Medulla oblongata (tissue), 1 donor: ENCODE results near the gene FAM78A.
A peak's percentile ranks its signal among the peaks of the same experiment; 100 is the strongest.

Experiments
- DNase-seq: peaks from one replicate; pipeline ENCODE4 v3.0.0-alpha.2; 2015; ENCODE audit errors: extremely low spot score

FAM78A gene

DNA sequence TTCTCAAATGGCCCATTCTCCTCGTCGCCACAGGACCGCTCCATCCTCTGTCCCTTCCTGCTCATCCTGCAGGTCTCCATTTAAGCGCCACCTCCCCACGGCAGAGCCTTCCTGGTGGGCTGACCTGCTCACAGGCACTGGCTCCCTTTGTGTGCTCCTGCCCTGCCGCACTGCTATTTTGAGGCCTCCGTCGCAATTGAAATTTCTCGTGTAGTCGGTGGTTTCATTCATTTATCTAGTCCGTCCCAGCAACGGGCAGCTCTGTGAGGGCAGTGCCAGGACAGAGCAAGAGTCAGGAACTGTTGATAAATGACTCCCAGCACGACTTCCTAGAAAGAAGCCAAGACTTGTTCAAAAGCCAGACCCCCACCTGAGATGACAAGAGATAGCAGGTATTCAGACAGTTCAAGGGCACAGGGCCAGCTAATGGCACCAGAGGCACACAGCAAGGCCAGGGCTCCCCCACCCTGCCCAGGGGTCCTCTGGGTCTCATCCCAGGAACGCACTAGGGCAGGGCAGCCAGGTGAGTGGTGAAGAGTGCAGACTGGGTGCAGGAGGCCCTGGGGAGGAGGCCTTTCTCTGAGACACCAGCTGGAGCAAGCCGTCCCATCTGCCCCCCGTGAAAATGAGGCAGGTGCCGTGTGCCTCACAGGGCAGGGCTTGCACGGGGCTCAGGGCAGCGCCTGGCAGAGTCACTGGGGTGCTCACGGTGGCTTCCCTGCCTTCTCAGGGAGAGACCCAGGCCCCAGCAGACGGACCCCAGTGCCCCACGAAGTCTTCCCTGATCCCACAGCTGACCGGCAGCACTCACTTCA, 36.9 kb downstream of the FAM78A start:
- no peak for DNase-seq

DNA sequence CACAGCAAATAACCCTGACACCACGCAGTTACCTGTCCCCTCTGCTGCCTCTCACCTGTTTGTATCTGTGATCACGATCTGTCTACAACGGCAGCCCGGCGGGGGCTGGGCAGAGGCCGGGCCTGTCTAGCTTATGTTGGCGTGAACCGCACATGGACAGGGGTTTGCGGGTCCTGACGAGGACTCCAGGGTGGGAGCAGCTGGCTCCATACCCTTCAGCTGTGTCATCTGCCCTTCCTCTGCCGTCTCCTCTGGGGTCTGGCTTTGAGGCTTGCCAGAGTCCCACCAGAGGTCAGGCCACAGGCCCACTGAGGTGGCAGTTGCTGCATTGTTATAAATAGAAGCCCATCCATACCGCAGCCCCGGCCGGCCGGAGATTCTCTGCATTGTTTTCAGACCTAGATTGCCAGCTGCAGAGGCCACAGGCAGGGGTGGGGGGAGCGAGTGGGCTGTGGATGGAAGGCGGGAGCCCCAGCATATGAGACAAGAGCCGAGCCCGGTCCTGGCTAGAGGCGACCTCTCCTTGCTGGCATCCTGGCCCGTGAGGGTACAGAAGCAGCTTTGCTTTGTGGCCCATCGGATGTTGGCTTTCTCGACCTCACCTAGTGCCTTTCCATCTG, 37.8 kb downstream of the FAM78A start:
- no peak for DNase-seq

DNA sequence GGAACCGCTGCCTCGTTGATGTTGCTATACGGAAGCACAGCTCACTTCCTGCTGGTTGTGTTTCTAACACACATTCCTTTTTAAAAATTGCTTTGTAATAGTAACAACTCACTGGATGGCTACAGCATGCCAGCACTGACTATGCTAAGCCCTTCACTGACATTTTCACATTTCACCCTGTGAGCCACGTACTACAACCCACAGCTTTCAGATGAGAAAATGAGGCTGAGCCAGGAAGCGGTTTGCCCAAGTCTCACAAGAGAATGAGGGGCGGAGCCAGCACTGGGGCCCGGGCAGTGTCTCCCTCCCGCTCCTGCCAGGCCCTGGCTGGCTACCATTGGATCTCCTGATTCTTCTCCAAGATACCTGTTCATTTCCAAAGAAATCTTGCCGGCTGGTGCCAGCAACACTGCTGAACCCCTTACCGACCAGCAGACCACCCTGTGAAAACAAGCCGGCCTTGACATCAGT, 38.3 kb downstream of the FAM78A start:
- peak; percentile 76 for DNase-seq

DNA sequence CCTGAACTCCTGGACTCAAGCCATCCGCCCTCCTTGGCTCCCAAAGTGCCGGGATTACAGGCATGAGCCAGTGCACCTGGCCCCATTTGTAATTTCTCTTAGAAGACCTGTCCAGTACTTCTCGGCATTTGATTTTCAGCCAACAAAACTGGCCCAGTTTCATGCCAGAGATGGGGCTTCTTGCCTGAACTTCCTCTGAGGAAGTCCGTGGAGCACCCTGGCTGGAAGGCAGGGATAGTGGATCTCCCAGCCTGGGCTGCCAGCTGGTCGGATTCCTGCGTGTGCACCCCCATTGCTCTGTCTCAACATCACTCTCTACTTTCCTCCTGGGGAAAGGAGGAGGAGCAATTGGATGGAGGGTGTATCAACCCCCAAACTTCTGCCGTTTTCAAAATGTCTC, 39.0 kb downstream of the FAM78A start:
- DNase-seq, result no peak

DNA sequence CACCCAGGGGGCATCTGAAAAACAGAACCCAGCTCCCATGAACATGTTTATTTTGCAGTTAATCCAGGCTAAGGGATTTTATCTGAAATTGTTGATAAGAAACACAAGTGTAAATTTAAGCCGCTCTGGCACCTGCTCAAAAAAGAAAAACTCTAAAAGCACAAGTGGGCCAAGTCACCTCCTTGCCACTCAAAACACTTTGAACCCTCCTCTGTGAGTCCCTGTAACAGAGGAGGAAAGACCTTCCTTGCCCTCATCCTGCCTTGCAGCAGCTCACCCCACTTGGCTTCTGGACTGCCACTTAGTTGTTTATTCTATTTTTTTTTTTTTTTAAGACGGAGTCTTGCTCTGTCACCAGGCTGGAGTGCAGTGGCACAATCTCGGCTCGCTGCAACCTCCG, 39.5 kb downstream of the FAM78A start:
- DNase-seq, result no peak

DNA sequence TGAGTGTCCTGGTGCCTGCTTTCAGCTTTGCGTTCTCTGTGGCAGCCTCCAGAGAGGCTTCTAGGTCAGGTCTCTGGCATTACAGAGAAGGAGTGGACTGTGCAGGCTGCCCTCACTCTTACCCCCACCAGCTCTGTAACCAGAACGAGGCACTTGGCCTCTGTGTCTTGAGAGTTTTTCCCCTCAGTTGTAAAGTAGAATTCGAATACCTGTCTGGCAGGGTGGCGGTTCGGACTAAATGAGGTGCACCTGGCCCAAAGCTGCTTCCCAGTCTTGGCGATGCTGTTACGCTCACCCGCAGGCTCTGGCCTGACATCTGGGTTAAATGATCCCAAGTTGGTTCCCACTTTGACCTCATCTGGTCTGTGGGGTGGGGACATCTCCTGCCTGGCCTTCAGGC, 40.1 kb downstream of the FAM78A start:
- DNase-seq, result no peak

DNA sequence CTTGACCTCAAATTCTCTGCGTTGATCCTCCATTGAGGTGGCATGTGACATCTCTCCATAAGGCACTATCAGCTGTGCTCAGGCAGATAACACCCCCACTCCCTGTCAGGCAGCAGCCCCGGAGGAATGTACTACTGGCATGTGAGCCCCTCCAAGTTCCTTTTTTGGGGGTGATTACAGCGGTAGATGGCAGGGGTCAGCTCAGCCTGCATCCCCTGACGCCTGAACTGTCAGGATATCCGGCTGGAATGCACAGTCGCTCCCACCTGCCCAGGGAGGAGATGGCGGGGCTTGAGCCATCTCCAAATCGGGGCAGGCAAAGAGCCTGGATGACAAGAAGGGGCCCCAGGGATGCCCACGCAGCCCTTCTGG, 40.8 kb downstream of the FAM78A start:
- no peak for DNase-seq

DNA sequence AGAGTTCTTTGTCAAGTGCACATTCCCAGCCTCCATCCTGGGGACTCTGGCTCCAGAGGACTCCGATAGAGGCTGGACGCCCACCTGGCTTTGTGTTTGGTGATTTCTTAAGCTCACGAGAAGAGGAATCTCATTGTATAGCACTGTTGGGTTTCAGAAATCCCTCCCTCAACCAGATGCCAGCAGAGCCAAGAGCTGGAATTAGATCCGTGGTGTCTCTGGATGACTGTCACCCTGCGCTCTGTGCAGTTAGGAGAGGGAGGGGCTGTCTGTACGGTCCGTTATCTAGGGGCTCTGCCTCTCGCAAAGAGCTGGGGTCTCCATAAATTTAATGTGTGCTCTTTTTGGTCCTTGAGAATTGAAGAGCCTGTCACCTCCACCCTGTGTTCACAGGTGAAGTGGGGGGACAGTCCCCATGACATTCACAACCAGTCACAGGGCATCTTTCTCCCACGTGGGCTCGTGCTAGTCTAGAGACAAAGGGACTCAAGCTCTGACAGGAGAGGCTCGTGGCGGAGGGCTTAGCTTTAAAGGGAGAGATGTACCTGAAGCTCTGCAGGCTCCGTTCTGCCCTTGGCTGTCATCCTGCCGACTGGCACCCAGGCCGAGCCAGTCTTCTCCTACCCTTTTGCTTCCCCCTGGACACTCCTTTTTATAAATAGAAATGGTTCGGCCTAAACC, 41.4 kb downstream of the FAM78A start:
- DNase-seq, result no peak

DNA sequence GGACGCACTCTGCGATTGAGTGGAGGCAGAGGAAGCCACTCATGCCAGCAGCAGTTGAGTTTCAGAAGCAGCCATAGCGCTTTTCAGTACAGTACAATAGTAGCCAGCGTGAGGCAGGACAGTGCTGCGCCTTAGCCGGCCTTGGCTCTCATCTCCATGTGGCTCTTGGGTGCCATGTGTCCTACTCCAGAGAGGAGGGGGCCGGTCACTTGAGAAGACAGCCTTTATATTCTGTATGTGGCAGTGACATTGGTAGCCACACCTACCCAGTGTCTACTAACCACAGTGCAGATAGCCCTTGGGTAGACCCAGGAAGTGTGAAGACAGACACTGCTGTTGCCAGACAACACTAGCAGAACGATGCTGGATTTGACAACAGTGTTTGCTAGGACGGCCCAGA, 42.3 kb downstream of the FAM78A start:
- DNase-seq, result no peak

DNA sequence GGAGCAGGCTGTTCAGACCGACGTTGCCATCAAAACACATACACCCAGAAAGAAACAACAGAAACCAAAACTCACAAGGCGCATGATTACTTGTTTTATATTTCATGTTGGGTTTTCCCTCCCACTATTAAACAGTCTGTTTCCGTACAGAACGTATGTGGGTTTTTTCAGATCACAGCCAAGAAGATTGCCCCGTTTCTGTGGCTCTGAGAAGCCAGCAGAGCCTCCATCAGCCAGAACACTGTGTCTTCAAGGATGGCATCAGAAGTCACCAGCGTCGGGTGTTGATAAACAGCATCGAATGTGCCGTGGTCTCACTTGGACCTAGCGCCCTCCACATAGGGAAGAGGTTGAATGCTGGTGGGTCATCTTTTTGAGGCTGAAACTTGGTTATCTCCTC, 42.8 kb downstream of the FAM78A start:
- no peak for DNase-seq

DNA sequence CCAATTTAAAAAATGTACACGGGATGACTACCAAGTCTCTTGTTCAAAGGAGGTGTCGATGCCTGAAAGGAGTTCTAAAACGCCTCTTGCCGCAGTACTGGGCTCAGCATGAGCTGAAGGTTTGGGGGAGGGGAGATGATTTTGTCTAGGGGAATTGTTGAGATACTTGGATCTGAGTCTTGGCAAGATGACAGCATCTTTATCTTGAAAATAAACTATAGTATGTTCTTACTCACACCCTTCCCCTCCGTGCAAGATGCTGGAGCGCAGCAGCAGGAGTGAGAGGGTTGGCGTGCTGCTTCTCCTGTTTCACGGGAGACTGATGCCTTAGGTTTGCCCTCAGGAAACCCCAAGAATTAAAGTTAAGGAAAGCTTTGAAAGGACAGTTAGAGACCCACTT, 47.3 kb downstream of the FAM78A start:
- DNase-seq, result no peak

DNA sequence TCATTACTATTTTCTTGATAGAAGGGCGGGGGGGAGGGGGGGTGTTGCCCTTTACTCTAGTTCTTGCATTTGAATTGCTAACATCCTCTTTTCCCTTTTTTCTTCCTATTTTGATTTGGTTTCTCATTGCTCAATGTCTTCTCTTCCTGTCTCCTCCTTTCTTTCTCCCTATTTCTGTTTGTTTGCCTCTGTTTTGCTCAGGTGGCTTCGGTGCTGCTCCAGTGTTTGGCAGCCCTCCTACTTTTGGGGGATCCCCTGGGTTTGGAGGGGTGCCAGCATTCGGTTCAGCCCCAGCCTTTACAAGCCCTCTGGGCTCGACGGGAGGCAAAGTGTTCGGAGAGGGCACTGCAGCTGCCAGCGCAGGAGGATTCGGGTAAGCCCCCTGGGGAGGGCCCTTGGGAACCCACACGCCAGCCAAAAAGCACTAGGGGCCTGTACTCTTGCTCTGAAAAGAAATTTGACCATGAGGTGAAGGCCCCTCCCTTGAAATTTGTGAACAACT, 48.3 kb downstream of the FAM78A start:
- DNase-seq, result no peak

DNA sequence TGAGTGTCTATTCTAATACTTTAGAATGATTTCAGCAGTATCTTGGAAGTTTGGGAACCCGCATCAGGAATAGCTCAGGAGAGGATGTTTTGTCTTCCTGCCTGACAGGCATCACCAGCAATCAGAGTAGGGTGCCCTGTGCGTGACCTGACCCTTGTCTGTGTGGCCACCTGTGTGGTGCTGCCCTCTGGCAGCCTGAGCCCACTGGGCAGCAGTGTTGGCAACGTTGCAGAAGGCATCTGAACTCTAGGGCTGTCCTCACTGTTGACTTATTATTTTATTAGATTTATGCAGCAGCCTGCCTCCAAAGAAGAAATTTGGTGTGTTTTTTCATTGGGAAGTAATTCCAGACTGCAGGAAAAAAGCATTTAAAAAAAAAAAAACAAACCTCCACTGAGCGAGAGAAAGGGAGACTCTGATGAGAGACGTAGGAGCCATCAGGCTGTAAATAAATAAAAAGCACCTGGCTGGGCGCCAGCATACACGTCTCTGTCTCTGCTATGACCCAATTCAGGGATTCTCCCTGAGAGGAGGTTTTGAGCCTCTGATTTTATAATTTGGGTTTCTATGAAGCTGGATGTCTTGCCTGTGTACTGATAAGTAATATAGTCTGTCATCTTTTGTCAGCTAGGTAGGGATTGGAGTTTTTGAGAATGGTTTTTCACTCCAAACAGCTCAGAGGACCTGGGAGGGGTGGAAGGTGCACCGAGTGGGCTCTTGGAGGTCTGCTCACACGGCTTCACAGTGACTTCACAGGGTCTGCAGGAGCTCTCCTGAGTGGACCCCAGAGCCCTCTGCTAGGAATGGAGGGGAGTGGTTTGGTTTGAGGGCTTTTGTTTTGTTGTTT, 49.0 kb downstream of the FAM78A start:
- DNase-seq, result no peak

DNA sequence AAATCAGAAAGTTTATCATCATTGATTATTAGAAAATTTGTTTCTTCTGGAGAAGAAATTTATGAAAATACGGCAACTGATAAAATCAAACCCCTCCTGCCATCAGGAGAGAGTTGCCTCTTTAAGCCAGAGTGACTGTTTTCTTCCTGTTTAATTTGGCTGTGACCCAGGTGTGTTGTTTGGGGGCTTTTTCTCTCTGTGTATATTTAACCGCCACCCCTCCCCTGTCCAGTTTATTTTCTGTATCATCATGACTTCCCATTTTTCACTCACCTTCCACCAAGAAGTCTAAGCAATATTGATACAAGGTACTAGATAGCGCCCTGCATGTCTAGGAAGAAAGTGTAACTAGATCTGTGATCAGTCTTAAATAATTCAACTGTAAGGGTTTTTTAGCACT, 50.1 kb downstream of the FAM78A start:
- DNase-seq, result no peak

DNA sequence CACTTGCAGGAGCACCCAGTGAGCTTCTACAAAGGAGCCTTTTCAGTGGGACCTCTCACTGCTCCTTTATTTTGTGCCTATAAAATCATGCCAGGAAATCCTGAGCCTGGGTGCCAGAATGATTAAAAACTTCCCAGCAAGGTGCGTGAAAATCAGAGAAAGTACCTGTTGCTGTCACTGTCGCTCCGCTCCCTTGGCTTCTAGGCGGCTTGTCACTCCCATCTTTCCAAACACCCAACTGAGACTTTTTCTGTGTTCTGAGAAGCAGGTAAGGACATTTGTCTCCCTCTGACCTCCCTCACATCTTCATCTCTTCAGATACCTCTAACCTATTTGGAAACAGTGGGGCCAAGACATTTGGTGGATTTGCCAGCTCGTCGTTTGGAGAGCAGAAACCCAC, 53.9 kb downstream of the FAM78A start:
- no peak for DNase-seq

DNA sequence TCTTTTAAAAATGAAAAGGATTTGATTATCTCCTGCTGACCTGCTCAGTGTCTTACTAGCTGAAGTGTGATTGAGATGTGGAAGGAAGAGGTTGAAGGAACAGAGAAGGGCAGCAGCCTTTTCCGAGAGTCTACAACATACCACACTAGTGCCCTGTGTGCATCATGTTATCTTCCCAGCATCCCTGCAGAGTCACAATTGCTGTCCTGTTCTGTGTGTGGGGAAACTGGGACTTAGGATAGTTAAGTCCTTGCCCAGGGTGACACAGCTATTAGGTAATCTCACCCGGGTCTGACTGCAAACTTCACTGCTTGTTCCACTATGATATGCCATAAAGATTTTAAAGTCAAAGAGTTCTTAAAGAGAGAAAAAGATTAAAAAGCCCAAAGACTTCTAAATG, 55.8 kb downstream of the FAM78A start:
- DNase-seq, result no peak

DNA sequence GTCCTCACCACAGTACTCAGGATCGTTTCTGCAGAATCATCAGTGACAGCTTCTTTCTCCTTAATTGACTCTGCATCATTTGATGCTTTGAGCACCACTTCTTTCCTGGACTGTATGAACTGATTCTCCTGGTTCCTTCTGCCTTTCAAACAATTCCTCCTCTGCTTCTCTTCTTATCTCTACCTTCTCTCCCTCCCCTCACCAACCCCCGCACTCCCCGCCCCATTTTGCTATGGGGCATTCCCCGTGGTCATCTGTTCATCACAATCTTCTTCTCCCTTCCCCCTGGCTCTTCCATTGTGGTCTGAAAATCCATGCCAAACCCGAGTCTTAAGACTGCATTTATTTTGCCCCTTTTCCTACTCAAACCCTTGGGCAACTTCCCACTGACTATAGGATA, 57.9 kb downstream of the FAM78A start:
- no peak for DNase-seq

DNA sequence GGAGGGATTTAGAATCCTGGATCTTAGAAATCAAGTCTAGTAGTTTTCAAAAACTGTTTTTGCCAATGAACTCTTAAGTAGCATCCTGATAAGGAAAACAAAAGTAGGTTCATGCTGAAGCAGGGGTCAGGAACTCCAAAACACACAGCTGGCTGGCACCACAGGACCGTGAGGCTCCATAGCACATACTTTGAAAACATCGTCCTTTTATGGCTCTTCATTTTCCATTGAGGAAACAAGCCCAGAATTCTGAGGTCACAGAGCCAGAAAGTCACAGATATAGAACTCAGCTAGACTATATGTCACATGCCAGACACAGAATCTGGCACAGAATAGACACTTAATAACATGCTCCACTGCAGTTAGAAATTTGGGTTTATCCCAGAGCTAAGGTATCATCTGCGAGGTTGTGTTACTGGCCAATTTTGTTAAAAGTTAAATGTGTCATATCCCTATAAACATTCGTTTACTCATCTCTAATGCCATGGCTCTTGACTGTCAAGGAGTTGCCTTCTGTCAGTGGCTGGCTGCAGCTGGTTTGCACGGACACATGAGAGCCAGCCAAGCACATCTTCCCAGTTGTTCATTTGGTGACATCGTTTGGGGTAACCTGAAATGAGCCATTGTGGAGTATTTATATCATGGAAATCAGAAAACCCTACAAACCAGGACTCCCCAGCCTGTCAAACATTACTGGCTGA, 58.8 kb downstream of the FAM78A start:
- DNase-seq, result no peak

DNA sequence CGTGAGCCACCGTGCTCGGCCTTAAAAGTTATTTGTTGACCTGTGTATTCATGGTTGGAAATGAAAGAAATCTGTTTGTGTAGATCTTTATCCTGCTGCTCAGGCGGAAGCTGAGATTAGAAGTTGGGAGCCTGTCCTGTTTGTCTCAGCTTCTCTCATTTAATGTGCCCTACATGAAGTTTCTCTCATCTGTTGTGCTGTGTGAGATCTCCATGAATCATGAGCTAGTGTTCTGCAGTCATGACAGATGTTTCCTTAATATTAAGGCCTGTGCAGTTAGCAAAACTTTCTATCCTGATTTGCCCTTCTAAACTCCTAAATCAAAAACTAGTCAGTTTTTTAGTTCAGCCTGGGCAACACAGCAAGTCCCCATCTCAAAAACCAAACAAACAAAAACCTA, 59.5 kb downstream of the FAM78A start:
- no peak for DNase-seq

DNA sequence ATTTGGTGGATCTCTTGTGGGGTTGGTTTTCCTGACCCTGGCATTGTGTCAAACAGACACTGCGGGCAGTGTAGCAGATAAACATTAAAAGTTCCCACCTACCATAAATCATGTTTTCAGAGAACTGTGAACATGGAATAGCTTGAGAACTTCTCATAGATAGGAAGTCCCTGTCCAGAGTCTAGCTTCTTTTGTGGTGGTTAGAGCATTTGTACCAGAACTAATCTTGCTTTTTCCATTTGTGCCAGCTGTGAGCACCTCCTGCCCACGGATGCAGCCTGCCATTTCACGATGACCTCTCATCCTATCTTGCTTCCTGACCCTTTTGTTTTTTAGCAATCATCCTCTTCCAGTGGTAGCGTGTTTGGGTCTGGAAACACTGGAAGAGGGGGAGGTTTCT, 61.4 kb downstream of the FAM78A start:
- DNase-seq, result no peak

DNA sequence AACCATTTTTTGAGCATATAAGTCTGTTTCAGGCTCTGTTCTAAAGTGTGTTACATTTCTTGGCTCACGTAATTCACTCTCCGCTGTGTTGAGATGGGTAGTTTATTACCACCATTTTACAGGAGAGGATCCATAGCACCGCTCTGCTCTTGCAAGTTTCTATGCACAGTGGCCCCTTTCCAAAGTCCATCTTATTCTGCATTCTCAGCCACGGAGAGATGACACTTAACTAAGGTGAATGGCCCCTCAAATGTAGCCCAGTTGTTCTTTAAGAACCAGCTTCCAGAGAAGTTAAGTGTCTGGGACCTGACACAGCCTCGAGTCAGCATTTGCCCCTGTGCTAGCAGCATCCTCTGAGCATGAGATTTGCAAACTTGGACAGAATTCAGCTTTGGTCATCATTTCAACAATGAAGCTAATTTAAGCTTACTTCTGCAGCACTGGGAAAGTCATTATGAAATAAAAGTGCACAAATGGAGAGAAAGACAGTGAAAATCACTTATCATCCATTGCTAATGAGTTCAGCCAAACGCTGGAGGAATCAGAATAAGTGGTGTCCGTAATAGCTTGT, 61.9 kb downstream of the FAM78A start:
- peak; percentile 72 for DNase-seq
